CD4-positive, alpha-beta T cell (primary cell): ENCODE results near the gene PSMB10. TPM values are rescaled to one million over a fixed set of nuclear protein-coding genes. Genes with fewer than 3 reads are reported as not detected.

Source experiments
- ATAC-seq: fragments of 200-7000 bp; cut with Tn5 transposase; one replicate; pipeline ENCODE4 v1.10.0; 2022; ENCODE audit warnings: mild to moderate bottlenecking; ENCODE audit not compliant: poor library complexity
- CTCF ChIA-PET: fragments of 350-600 bp; sonication (Branson Sonifier 250); formaldehyde crosslinking; loops from one replicate; lab custom pipeline; 2021; ENCODE audit warnings: antibody characterized with exemption, inconsistent platforms; lab: Charles Lee
- POLR2A ChIA-PET: fragments of 350-600 bp; sonication (Branson Sonifier 250); formaldehyde crosslinking; loops from one replicate; lab custom pipeline; 2021; ENCODE audit warnings: antibody characterized with exemption, inconsistent platforms; lab: Charles Lee
- DNase-seq, 14 experiments: peaks; one replicate each; pipeline ENCODE4 v3.0.0-alpha.2; 2013 to 2020; ENCODE audit warnings: mixed read lengths in 2 of 14
- H3K27ac ChIP-seq, 2 donors: one replicate each; pipeline versions ENCODE4 v1.5.1 to v1.7.0; 2013; ENCODE audit warnings: low read length in 2 of 2, low read depth in 1 of 2, mild to moderate bottlenecking in 1 of 2
- H3K27me3 ChIP-seq, 2 experiments: 1 replicate in 1 of 2; 2 replicates in 1 of 2; pipeline versions ENCODE4 v1.6.1 to v1.7.0; 2013; ENCODE audit warnings: low read length in 2 of 2, control low read depth in 1 of 2, mild to moderate bottlenecking in 1 of 2, moderate library complexity in 1 of 2; ENCODE audit not compliant: insufficient read depth in 2 of 2, control insufficient read depth in 1 of 2
- H3K36me3 ChIP-seq: one replicate; pipeline ENCODE4 v1.6.1; 2013; ENCODE audit warnings: low read length, control low read depth; ENCODE audit not compliant: insufficient read depth
- H3K4me1 ChIP-seq: one replicate; pipeline ENCODE4 v1.6.1; 2013; ENCODE audit warnings: low read length, control low read depth; ENCODE audit not compliant: insufficient read depth
- H3K4me3 ChIP-seq: one replicate; pipeline ENCODE4 v1.5.1; 2013; ENCODE audit warnings: mild to moderate bottlenecking, low read length, moderate library complexity
- H3K9me3 ChIP-seq, 2 experiments: 1 replicate in 1 of 2; 2 replicates in 1 of 2; pipeline versions ENCODE4 v1.6.1 to v1.7.0; 2013; ENCODE audit warnings: low read length in 2 of 2, mild to moderate bottlenecking in 2 of 2, control low read depth in 1 of 2, moderate library complexity in 1 of 2; ENCODE audit not compliant: control insufficient read depth in 1 of 2, insufficient read depth in 1 of 2
- H3K27ac Mint-ChIP-seq: one replicate; pipeline ENCODE4 v1.8.0; 2020; ENCODE audit warnings: mixed read lengths
- H3K27me3 Mint-ChIP-seq: one replicate; pipeline ENCODE4 v1.8.0; 2021; ENCODE audit warnings: mixed read lengths
- H3K36me3 Mint-ChIP-seq: one replicate; pipeline ENCODE4 v1.8.0; 2021; ENCODE audit warnings: low read depth, mixed read lengths
- H3K4me1 Mint-ChIP-seq: one replicate; pipeline ENCODE4 v1.8.0; 2021; ENCODE audit warnings: low read depth, mixed read lengths
- H3K4me3 Mint-ChIP-seq: one replicate; pipeline ENCODE4 v1.8.0; 2020; ENCODE audit warnings: mild to moderate bottlenecking, mixed read lengths
- H3K9me3 Mint-ChIP-seq: one replicate; pipeline ENCODE4 v1.8.0; 2020; ENCODE audit warnings: mixed read lengths
- CTCF ChIP-seq: fragments of 200-600 bp; IDR thresholded peaks from one replicate; pipeline ENCODE4 v1.8.0; 2022; ENCODE audit warnings: antibody characterized with exemption, mild to moderate bottlenecking
- intact Hi-C, 2 experiments: fragments of 100-400 bp; cut with DNase I in 1 of 2; cut with micrococcal nuclease in 1 of 2; formaldehyde crosslinking; loops; one replicate each; pipeline versions ENCODE4 v1.15.1 to v1.9.0; 2023 to 2025; cut with DNase I, micrococcal nuclease
- total RNA-seq, 174 experiments: library from RNA in 2 of 174; stranded (reverse) in 2 of 174; gene quantifications; one replicate each; pipeline ENCODE4 v1.2.3 and lab custom pipeline; 2021 to 2026

Gene PSMB10
- total RNA-seq, 2 experiments from 2014 or later, result 68.7 to 71.6 TPM

- Mint-ChIP-seq H3K4me1 (peaks cover 24% of the 10 kb centered on the region), H3K36me3 (peaks cover 15% of the 10 kb centered on the region), H3K9me3 (no peaks in the 10 kb centered on the region), H3K4me3 (peak overlapping the region; percentile 98), H3K27ac (no peak overlapping the region), H3K27me3 (no peaks in the 10 kb centered on the region)
- Histone ChIP-seq H3K9me3 (no peaks in the 10 kb centered on the region), H3K4me3 (no peak overlapping the region), H3K4me1 (peaks cover 25% of the 10 kb centered on the region), H3K27ac (no peak overlapping the region), H3K27me3 (no peaks in the 10 kb centered on the region), H3K36me3 (peaks cover 2% of the 10 kb centered on the region)
- CTCF ChIA-PET, result no interaction called here
- intact Hi-C loops, result no loop called here
- POLR2A ChIA-PET, result interaction anchor here (0.7 to 4.9 kb wide), 5 partner anchors 18 to 33 kb away, joined by 3 to 36 read pairs (median 4); partner anchors contain the start of genes DPEP2 and PSMB10
- no peak for DNase-seq
- TF ChIP-seq CTCF, result no peak
- ATAC-seq, result no peak
Observed at GRCh38 chr16:67965668-67966548, 29.3 kb upstream of the PSMB10 start.

- H3K27me3 Mint-ChIP-seq, result no peaks in the 10 kb centered on the region
- H3K4me1 Mint-ChIP-seq, result peaks cover 24% of the 10 kb centered on the region
- CTCF ChIA-PET, result no interaction called here
- intact Hi-C loops, result no loop called here
- POLR2A ChIA-PET, result interaction anchor here (1.0 to 2.1 kb wide), 2 partner anchors 20 to 29 kb away, joined by 3 to 8 read pairs; no protein-coding TSS in a partner anchor
- no peaks in the 10 kb centered on the region for H3K9me3 ChIP-seq
- no peak overlapping the region for H3K27ac Mint-ChIP-seq
- peak overlapping the region; percentile 54 for H3K4me3 Mint-ChIP-seq
- no peaks in the 10 kb centered on the region for H3K27me3 ChIP-seq
- no peaks in the 10 kb centered on the region for H3K9me3 Mint-ChIP-seq
- DNase-seq, result no peak
- H3K36me3 ChIP-seq, result peaks cover 9% of the 10 kb centered on the region
- H3K36me3 Mint-ChIP-seq, result peaks cover 17% of the 10 kb centered on the region
- no peak overlapping the region for H3K4me3 ChIP-seq
- no peak for TF ChIP-seq CTCF
- H3K27ac ChIP-seq, result no peak overlapping the region
- H3K4me1 ChIP-seq, result peaks cover 25% of the 10 kb centered on the region
- ATAC-seq, result no peak
Observed at GRCh38 chr16:67964477-67965131, 28.0 kb upstream of the PSMB10 start.

- H3K27ac ChIP-seq, result no peak overlapping the region
- H3K4me3 ChIP-seq, result no peak overlapping the region
- CTCF ChIA-PET, result no interaction called here
- peaks cover 18% of the 10 kb centered on the region for H3K4me1 ChIP-seq
- TF ChIP-seq CTCF, result no peak
- DNase-seq, result no peak
- H3K27me3 ChIP-seq, result no peaks in the 10 kb centered on the region
- no peak overlapping the region for H3K4me3 Mint-ChIP-seq
- intact Hi-C loops, result no loop called here
- H3K36me3 Mint-ChIP-seq, result peaks cover 15% of the 10 kb centered on the region
- peaks cover 14% of the 10 kb centered on the region for H3K36me3 ChIP-seq
- no peak overlapping the region for H3K27ac Mint-ChIP-seq
- H3K4me1 Mint-ChIP-seq, result peaks cover 18% of the 10 kb centered on the region
- H3K9me3 ChIP-seq, result no peaks in the 10 kb centered on the region
- H3K9me3 Mint-ChIP-seq, result no peaks in the 10 kb centered on the region
- no peak for ATAC-seq
- no peaks in the 10 kb centered on the region for H3K27me3 Mint-ChIP-seq
- POLR2A ChIA-PET, result interaction anchor here (2.1 kb wide), 1 partner anchor 21 kb away, joined by 8 read pairs; no protein-coding TSS in a partner anchor
Observed at GRCh38 chr16:67963662-67964321, 27.1 kb upstream of the PSMB10 start.
